ENCODE results near the gene CASKIN1.

Gene CASKIN1

GRCh38 chr16:2226245-2226793 is 29.9 kb upstream of the CASKIN1 start:
- no peak for DNase-seq (ENCODE audit: extremely low read depth, low read depth)
- TF ChIP-seq, protein P1, sequence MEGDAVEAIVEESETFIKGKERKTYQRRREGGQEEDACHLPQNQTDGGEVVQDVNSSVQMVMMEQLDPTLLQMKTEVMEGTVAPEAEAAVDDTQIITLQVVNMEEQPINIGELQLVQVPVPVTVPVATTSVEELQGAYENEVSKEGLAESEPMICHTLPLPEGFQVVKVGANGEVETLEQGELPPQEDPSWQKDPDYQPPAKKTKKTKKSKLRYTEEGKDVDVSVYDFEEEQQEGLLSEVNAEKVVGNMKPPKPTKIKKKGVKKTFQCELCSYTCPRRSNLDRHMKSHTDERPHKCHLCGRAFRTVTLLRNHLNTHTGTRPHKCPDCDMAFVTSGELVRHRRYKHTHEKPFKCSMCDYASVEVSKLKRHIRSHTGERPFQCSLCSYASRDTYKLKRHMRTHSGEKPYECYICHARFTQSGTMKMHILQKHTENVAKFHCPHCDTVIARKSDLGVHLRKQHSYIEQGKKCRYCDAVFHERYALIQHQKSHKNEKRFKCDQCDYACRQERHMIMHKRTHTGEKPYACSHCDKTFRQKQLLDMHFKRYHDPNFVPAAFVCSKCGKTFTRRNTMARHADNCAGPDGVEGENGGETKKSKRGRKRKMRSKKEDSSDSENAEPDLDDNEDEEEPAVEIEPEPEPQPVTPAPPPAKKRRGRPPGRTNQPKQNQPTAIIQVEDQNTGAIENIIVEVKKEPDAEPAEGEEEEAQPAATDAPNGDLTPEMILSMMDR (IDR thresholded peaks at IDR 0.05; ENCODE audit: low read depth, low read length), result no peak

DNA sequence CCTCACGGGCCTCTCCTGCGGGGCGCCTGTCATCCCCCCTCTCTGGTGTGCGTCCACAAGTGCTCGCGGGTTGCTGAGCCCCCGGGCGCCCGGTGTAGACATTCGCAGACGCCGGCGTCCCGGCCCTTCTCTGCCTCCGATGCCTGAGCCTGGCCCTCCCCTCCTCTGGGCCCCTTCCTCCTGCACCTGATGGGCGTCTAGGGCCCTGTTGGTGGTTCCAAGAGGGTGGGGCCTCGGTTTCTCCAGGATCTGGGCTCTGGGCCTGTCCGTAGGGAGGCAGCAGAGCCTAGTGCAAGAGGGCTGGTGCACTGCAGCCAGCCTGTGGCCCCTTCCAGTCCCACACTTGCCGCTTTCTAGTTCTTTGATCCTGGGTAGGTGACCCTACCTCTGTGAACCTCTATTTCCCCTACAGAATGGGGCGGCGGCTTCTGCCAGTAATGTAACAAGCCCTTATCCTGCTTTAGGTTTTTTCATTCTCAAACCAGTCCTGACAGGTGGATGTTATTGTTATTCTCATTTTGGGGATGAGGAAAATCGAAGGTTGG is 27.6 kb upstream of the CASKIN1 start:
- TF ChIP-seq, protein P1 (IDR thresholded peaks at IDR 0.05; ENCODE audit: low read depth, low read length), result peak; percentile 26
- no peak for DNase-seq (ENCODE audit: extremely low read depth, low read depth)

DNA sequence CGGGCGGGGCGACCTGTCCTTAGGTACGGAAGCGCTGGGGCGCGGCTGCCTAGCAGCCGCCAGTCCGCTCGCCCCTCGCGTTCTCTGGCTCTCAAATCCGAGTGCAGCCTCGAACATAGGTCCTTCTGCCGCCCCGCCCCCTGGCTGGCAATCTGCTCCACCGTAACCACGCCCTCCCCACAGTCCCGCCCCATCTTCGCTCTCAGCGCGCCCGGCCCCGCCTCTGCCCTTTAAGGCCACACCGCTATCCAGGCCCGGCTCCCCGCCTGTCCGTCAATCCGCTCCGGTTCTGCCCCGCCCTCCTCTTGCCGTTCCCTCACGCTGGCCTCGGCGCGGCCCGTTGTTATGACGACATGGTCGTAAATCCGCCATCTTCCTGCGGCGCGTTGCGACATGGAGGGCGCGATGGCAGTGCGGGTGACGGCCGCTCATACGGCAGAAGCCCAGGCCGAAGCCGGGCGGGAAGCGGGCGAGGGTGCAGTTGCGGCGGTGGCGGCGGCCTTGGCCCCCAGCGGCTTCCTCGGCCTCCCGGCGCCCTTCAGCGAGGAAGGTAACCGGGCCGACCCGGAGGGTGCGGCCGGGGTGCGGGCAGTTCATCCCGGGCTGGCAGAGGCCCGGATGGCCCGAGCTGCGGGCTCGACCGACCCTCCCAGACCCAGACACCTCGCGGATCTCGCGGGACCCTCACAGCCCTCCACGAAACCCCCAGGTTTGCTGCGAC is 27.0 kb upstream of the CASKIN1 start, which contains the start of gene E4F1:
Gene E4F1 (plus strand): TSS at position 371 of the 721 bp plus-strand sequence. CDS start 23 bp downstream, at position 394.
- DNase-seq (ENCODE audit: extremely low read depth, low read depth), result peak; percentile 99
- TF ChIP-seq, protein P1 (IDR thresholded peaks at IDR 0.05; ENCODE audit: low read depth, low read length), result no peak

- TF ChIP-seq, protein P1 (IDR thresholded peaks at IDR 0.05; ENCODE audit: low read depth, low read length), result no peak
- DNase-seq (ENCODE audit: extremely low read depth, low read depth), result no peak
Measured at GRCh38 chr16:2216330-2216729, 19.9 kb upstream of the CASKIN1 start.

- DNase-seq (ENCODE audit: extremely low read depth, low read depth), result no peak
- TF ChIP-seq, protein P1 (IDR thresholded peaks at IDR 0.05; ENCODE audit: low read depth, low read length), result no peak
Measured at GRCh38 chr16:2214719-2214968, 18.2 kb upstream of the CASKIN1 start, which contains the start of gene PGP. Gene PGP (minus strand): TSS chr16:2214840. CDS start chr16:2214777, 63 bp downstream.

DNA sequence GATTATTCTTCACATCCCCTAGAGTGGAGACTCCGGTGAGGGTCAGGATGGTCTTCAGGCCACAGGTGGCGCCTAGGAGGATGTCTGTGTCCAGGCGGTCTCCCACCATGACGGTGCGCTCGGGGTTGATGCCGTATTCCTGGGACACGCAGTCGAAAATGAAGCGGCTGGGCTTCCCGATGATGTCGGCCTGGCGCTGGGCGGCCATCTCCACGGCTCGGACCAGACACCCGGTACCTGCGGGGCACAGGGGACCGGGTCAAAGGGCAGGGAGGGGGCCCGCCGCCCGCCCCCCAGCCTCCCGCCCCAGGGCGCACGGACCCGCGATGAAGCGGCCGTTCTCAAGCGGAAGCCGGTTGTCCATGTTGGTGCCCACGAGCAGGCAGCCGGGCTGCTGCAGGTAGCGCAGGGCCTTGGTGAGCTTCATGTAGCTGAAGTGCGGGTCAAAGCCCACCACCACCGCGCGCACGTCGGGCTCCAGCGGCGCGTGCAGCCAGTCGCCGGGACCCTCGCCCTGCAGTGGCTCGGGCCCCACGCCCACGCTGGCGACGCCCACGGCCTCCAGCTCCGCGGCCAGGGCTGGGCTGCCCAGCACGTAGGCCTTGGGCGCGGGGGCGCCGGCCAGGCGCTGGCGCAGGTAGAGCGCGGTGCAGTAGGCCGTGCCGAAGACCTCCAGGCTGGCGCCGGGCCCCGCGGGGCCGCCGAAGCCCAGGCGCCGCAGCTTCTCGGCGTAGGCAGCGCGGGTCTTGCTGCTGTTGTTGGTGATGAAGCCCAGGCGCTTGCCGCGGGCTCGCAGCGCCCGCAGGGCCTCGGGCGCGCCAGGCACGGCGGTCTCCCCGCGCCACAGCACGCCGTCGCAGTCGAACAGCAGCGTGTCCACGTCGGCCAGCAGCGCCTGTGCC is 17.7 kb upstream of the CASKIN1 start:
- TF ChIP-seq, protein P1 (IDR thresholded peaks at IDR 0.05; ENCODE audit: low read depth, low read length), result no peak
- DNase-seq (ENCODE audit: extremely low read depth, low read depth), result no peak
